Measurements from ENCODE around the gene ARL5B.

DNA sequence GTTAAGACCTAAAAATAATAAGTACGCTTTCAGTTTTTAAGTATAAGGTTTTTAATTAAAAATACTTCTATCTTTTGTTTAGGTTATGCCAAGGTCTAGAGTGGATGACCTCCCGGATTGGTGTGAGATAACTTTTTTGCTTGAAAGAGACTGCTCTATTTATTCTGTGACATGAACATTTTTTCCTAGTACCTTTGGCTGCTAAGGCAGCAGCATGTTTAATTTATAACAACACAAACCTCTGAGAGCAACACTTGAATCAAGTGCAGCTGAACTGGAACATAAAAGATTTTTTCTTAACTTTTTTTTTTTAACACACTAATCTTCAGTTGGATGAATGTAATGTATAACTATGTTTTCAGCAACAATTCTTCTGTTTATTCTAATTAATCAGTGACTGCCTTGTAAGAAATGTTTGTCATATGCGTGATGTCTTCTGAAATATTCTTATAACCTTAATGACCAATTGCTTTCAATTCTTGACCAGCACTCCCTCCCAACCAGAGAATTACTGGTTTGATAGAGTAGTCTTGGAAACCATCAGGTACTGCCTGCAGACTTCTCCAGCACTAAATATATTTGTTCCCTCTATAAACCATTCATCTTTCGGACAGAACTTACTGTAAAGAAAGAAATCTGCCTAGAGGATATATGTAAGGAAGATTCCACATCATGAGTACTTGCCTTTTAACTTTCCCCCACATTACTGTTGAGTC, 16.0 kb downstream of the ARL5B start:
- TF ChIP-seq, protein P1, sequence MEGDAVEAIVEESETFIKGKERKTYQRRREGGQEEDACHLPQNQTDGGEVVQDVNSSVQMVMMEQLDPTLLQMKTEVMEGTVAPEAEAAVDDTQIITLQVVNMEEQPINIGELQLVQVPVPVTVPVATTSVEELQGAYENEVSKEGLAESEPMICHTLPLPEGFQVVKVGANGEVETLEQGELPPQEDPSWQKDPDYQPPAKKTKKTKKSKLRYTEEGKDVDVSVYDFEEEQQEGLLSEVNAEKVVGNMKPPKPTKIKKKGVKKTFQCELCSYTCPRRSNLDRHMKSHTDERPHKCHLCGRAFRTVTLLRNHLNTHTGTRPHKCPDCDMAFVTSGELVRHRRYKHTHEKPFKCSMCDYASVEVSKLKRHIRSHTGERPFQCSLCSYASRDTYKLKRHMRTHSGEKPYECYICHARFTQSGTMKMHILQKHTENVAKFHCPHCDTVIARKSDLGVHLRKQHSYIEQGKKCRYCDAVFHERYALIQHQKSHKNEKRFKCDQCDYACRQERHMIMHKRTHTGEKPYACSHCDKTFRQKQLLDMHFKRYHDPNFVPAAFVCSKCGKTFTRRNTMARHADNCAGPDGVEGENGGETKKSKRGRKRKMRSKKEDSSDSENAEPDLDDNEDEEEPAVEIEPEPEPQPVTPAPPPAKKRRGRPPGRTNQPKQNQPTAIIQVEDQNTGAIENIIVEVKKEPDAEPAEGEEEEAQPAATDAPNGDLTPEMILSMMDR (IDR thresholded peaks at IDR 0.05): no peak
- no peak for TF ChIP-seq POLR2AphosphoS5 (IDR thresholded peaks at IDR 0.05)

Data from upper lobe of left lung (tissue), 4 donors.